Common myeloid progenitor, CD34-positive (primary cell): ENCODE data around the gene GPR151.

ENCODE experiments used
- CTCF ChIA-PET: fragments of 350-600 bp; sonication (Branson Sonifier 250); formaldehyde crosslinking; loops from one replicate; lab custom pipeline; 2021; ENCODE audit warnings: antibody characterized with exemption; lab: Charles Lee
- POLR2A ChIA-PET: fragments of 350-600 bp; sonication (Branson Sonifier 250); formaldehyde crosslinking; loops from one replicate; lab custom pipeline; 2021; ENCODE audit warnings: antibody characterized with exemption; lab: Charles Lee
- DNase-seq, 3 donors: peaks; one replicate each; pipeline versions ENCODE4 v3.0.0 to v3.0.0-alpha.2; 2013
- H3K27ac ChIP-seq, 2 experiments: 1 replicate in 1 of 2; 2 replicates in 1 of 2; pipeline ENCODE4 v1.7.0; 2013; ENCODE audit warnings: inconsistent platforms in 2 of 2, low read length in 2 of 2, mild to moderate bottlenecking in 2 of 2, low read depth in 1 of 2, moderate library complexity in 1 of 2; ENCODE audit not compliant: severe bottlenecking in 2 of 2, insufficient read depth in 1 of 2, poor library complexity in 1 of 2
- H3K27me3 ChIP-seq, 5 experiments: replicated peaks in 2 of 5; 1 replicate in 3 of 5; 2 replicates in 2 of 5; pipeline versions ENCODE4 v1.6.1 to v1.7.0; 2013; ENCODE audit warnings: low read length in 4 of 5, mild to moderate bottlenecking in 2 of 5, moderate library complexity in 2 of 5, inconsistent platforms in 1 of 5; ENCODE audit not compliant: insufficient read depth in 5 of 5, control insufficient read depth in 4 of 5
- H3K36me3 ChIP-seq, 4 experiments: 1 replicate in 2 of 4; 2 replicates in 2 of 4; pipeline versions ENCODE4 v1.6.1 to v1.7.0; 2013; ENCODE audit warnings: low read length in 3 of 4, control low read depth in 1 of 4, mild to moderate bottlenecking in 1 of 4; ENCODE audit not compliant: control insufficient read depth in 4 of 4, insufficient read depth in 4 of 4
- H3K4me1 ChIP-seq, 4 experiments: 1 replicate in 3 of 4; 2 replicates in 1 of 4; pipeline versions ENCODE4 v1.6.1 to v1.7.1; 2013; ENCODE audit warnings: low read length in 3 of 4, mild to moderate bottlenecking in 3 of 4, control low read depth in 1 of 4, inconsistent platforms in 1 of 4, moderate library complexity in 1 of 4; ENCODE audit not compliant: control insufficient read depth in 4 of 4, insufficient read depth in 4 of 4; ENCODE audit errors: control extremely low read depth in 1 of 4
- H3K4me3 ChIP-seq, 7 experiments: 1 replicate in 4 of 7; 2 replicates in 3 of 7; pipeline versions ENCODE4 v1.5.1 to v1.7.0; 2013; ENCODE audit warnings: mild to moderate bottlenecking in 7 of 7, low read length in 6 of 7, moderate library complexity in 6 of 7, inconsistent platforms in 2 of 7, low read depth in 2 of 7, control low read depth in 1 of 7; ENCODE audit not compliant: insufficient read depth in 4 of 7, control insufficient read depth in 1 of 7; ENCODE audit errors: extremely low read depth in 1 of 7
- H3K9me3 ChIP-seq, 5 experiments: 1 replicate in 4 of 5; 2 replicates in 1 of 5; pipeline versions ENCODE4 v1.6.1 to v1.7.1; 2013; ENCODE audit warnings: low read length in 4 of 5, mild to moderate bottlenecking in 2 of 5, inconsistent platforms in 1 of 5, low read depth in 1 of 5, moderate library complexity in 1 of 5; ENCODE audit not compliant: control insufficient read depth in 4 of 5, insufficient read depth in 2 of 5; ENCODE audit errors: control extremely low read depth in 1 of 5
- WGBS: methylation state at CpG from one replicate; pipeline ENCODE4 v1.1.5; 2013; ENCODE audit not compliant: insufficient coverage; 5-methylcytosine and 5-hydroxymethylcytosine counted together

Gene GPR151

DNA sequence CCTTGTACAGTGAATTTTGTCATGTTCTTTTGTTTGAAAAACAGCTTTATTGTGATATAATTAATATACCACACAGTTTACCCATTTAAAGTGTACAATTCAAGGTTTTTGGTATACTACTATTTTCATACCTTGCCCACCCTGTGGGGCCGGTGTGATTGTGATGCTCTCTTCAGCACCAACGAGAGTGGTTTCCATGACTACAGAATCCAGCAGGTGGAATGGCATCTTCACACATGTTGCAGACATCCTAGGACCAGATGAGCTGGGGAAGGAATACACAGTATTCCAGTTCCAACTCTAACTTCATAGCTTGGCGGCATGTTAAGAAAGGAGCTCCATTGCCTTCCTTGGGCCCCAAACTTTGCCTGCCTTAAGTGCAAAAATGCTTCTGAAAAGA is 7.7 kb upstream of the GPR151 start:
- no peak for DNase-seq
- ChIA-PET POLR2A (no interaction called here), CTCF (interaction anchor here (1.0 to 1.7 kb wide), 2 partner anchors 10 to 11 kb away, joined by 3 to 6 read pairs; no protein-coding TSS in a partner anchor)
- Histone ChIP-seq H3K36me3 (no peaks in the 10 kb centered on the region), H3K27ac (no peak overlapping the region), H3K27me3 (peaks cover 0 to 4% (median 0%) of the 10 kb centered on the region in 5 experiments), H3K4me3 (no peak overlapping the region), H3K4me1 (no peaks in the 10 kb centered on the region), H3K9me3 (no peaks in the 10 kb centered on the region)
- 81% methylated on average over 2 of the region's 3 CpGs for WGBS

DNA sequence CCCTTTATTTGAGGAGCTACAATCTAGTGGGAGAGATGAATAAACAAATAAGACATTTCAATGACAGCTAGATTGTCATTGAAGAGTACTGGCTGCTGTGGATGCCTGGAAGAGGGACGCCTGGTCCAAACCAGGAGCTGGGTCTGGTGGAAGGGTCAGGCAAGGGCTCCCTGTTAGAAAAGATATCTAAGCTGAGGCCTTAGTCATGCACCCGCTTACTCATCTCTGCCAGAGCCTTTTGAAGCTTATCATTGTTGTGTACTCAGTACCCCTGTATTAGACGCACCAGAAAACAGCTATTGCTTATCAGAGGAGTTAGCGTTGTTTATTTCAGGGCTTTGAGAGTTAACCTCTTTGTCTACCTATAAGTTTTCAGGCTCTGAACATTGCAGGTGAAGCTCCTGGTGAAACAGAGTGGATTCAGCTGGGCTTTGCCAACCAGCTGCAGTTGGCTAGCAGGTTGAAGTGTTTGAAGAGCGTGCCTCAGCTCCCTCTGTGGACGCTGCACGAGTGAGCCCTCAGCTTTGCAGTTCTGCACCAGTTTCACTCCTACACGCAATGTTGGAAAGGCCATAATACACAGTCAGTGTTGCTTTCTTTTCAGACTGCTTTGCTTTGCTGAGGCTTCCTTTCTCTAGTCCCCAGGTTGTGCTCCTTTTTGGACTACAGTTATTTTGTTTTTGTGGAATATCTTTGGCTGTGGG is 5.6 kb upstream of the GPR151 start:
- Histone ChIP-seq H3K27me3 (peaks cover 0 to 4% (median 0%) of the 10 kb centered on the region in 5 experiments), H3K9me3 (no peaks in the 10 kb centered on the region), H3K4me3 (no peak overlapping the region), H3K4me1 (no peaks in the 10 kb centered on the region), H3K36me3 (no peaks in the 10 kb centered on the region), H3K27ac (no peak overlapping the region)
- ChIA-PET POLR2A (no interaction called here), CTCF (interaction anchor here (1.2 to 3.7 kb wide), 4 partner anchors 8 to 21 kb away, joined by 4 to 30 read pairs (median 4); no protein-coding TSS in a partner anchor)
- 80% methylated on average over 8 of the region's 8 CpGs for WGBS
- DNase-seq, result no peak

DNA sequence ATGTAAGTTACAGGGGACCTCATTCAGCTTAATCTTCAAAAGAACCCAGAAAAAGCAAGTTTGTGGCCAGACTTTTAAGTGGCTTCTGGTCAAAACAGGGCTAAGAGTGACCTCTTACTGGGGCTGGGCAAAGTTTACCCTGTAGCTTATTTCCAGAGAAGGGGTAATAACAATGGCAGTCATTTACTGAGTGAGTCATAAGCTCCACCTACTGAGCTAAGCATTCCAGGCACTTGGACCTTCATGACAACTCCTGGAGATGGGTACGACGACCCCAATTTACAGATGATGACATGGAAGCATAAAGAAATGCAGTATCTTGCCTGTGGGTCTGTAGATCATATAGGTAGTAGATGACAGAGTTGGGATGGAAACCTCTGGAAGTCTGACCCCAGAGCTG is 4.7 kb upstream of the GPR151 start:
- POLR2A ChIA-PET, result interaction anchor here (0.6 kb wide), 1 partner anchor 852 kb away, joined by 3 read pairs; no protein-coding TSS in a partner anchor
- CTCF ChIA-PET, result interaction anchor here (1.5 to 3.7 kb wide), 3 partner anchors 8 to 22 kb away, joined by 4 to 30 read pairs (median 4); no protein-coding TSS in a partner anchor
- Histone ChIP-seq H3K27me3 (peaks cover 0 to 4% (median 0%) of the 10 kb centered on the region in 5 experiments), H3K4me3 (no peak overlapping the region), H3K4me1 (peaks cover 0 to 4% (median 0%) of the 10 kb centered on the region in 4 experiments), H3K9me3 (no peaks in the 10 kb centered on the region), H3K36me3 (no peaks in the 10 kb centered on the region), H3K27ac (no peak overlapping the region)
- no peak for DNase-seq
- no CpG with 5 or more reads among the region's 2 CpGs for WGBS

DNA sequence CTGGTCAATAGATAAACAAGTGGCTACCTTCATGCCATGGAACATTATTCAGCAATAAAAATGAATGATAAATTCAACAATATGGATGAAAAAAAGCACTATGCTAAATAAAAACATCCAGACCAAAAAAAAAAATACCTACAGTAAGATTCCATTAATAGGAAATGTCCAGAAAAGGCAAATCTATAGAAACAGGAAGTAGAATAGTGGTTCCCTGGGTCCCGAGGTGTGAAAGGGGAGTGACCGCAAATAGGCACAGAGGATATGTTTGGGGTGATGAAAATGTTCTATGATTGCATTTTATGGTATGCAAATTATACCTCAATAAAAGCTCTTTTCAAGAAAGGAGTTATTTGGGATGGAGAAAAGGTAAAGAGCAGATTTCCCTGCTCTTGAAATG is 3.6 kb upstream of the GPR151 start:
- H3K4me1 ChIP-seq, result peaks cover 0 to 4% (median 0%) of the 10 kb centered on the region in 4 experiments
- no peak overlapping the region for H3K27ac ChIP-seq
- H3K27me3 ChIP-seq, result peaks cover 0 to 4% (median 0%) of the 10 kb centered on the region in 5 experiments
- DNase-seq, result no peak
- WGBS, result no CpG with 5 or more reads among the region's 2 CpGs
- no peaks in the 10 kb centered on the region for H3K9me3 ChIP-seq
- ChIA-PET POLR2A (no interaction called here), CTCF (interaction anchor here (1.9 to 3.7 kb wide), 2 partner anchors 13 to 23 kb away, joined by 4 to 30 read pairs; no protein-coding TSS in a partner anchor)
- H3K4me3 ChIP-seq, result no peak overlapping the region
- no peaks in the 10 kb centered on the region for H3K36me3 ChIP-seq

- H3K27me3 ChIP-seq, result no peaks in the 10 kb centered on the region
- H3K27ac ChIP-seq, result no peak overlapping the region
- POLR2A ChIA-PET, result no interaction called here
- H3K36me3 ChIP-seq, result peaks cover 2 to 17% (median 11%) of the 10 kb centered on the region in 4 experiments
- H3K4me3 ChIP-seq, result no peak overlapping the region
- no peak for DNase-seq
- peaks cover 0 to 4% (median 0%) of the 10 kb centered on the region in 4 experiments for H3K4me1 ChIP-seq
- 92% methylated on average over 8 of the region's 10 CpGs for WGBS
- CTCF ChIA-PET, result interaction anchor here (1.4 to 2.3 kb wide), 3 partner anchors 11 to 18 kb away, joined by 5 to 7 read pairs (median 5); no protein-coding TSS in a partner anchor
- no peaks in the 10 kb centered on the region for H3K9me3 ChIP-seq
These were observed 378 bp downstream of the GPR151 start for GRCh38 chr5:146515473-146516150.

DNA sequence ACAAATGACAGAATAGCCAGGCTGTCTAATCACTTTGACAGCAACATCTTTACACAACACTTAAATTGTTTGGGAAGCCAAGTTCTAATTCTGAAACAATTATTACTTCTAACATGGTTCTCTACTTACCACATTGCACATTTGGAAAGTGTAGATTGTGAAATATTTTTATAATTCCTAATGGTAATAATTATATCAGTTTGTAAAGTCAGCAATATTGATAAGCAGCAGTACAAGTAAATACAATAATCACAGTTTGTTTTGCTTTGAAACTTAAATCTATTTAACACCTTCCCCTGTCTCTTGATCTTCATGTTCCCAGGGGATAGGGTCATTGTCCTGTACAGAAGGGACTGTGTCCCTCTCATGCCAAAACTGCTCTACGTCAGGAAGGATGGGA is 1.4 kb downstream of the GPR151 start:
- peaks cover 7 to 28% (median 17%) of the 10 kb centered on the region in 4 experiments for H3K36me3 ChIP-seq
- POLR2A ChIA-PET, result no interaction called here
- H3K9me3 ChIP-seq, result no peaks in the 10 kb centered on the region
- H3K4me1 ChIP-seq, result peaks cover 0 to 4% (median 0%) of the 10 kb centered on the region in 4 experiments
- no peak for DNase-seq
- H3K27me3 ChIP-seq, result no peaks in the 10 kb centered on the region
- no peak overlapping the region for H3K27ac ChIP-seq
- no peak overlapping the region for H3K4me3 ChIP-seq
- 100% methylated on average over 1 of the region's 1 CpG for WGBS
- CTCF ChIA-PET, result interaction anchor here (2.3 kb wide), 1 partner anchor 12 kb away, joined by 5 read pairs; no protein-coding TSS in a partner anchor
